T follicular helper cell (primary cell): ENCODE data around the gene CACNA1B.
"Not testable (repeated sequence)": the region's sequence is repeated elsewhere in the genome, so short reads cannot be mapped to it uniquely, and the experiment has no call there.

ENCODE experiments used
- DNase-seq: peaks from one replicate; pipeline ENCODE4 v3.0.0-alpha.2; 2020; ENCODE audit warnings: low read depth

CACNA1B gene

GRCh38 chr9:138142528-138143244 lies 265.1 kb downstream of the CACNA1B start:
- DNase-seq: not testable (repeated sequence)

- DNase-seq: not testable (repeated sequence)
Measured at GRCh38 chr9:138143491-138143890, 265.9 kb downstream of the CACNA1B start.

- not testable (repeated sequence) for DNase-seq
Measured at GRCh38 chr9:138147556-138147955, 270.0 kb downstream of the CACNA1B start.

- DNase-seq: not testable (repeated sequence)
Measured at GRCh38 chr9:138149672-138150656, 272.4 kb downstream of the CACNA1B start.

GRCh38 chr9:138155788-138156187 lies 278.2 kb downstream of the CACNA1B start:
- DNase-seq: not testable (repeated sequence)

GRCh38 chr9:138166793-138167192 lies 289.2 kb downstream of the CACNA1B start:
- DNase-seq: not testable (repeated sequence)
